GM23248 (cell line): ENCODE results near the gene PEX14.

Experiments
- EZH2 ChIP-seq: fragments of 200-600 bp; sonication (generic); IDR thresholded peaks from 2 replicates; pipeline ENCODE4 v1.6.1; 2018; ENCODE audit warnings: antibody characterized with exemption, mild to moderate bottlenecking; ENCODE audit not compliant: insufficient read depth, poor library complexity, severe bottlenecking
- EZH2phosphoT487 ChIP-seq: fragments of 200-600 bp; sonication (generic); IDR thresholded peaks from 2 replicates; pipeline ENCODE4 v1.6.1; 2018; ENCODE audit warnings: antibody characterized with exemption, moderate library complexity, mild to moderate bottlenecking, low read depth; ENCODE audit not compliant: insufficient read depth

- no peak for TF ChIP-seq EZH2phosphoT487
- no peak for TF ChIP-seq EZH2
Measured at GRCh38 chr1:10613340-10613739, 138.6 kb downstream of the PEX14 start.
